GM12874 (cell line): ENCODE data around the gene ATP6V1C2.

Experiments used
- TF ChIP-seq, protein P1 (sequence below): IDR thresholded peaks from 2 replicates; pipeline ENCODE4 v1.5.1; 2011; ENCODE audit warnings: low read depth, mild to moderate bottlenecking, control low read depth, low read length, moderate library complexity; ENCODE audit not compliant: insufficient read depth

Gene ATP6V1C2

DNA sequence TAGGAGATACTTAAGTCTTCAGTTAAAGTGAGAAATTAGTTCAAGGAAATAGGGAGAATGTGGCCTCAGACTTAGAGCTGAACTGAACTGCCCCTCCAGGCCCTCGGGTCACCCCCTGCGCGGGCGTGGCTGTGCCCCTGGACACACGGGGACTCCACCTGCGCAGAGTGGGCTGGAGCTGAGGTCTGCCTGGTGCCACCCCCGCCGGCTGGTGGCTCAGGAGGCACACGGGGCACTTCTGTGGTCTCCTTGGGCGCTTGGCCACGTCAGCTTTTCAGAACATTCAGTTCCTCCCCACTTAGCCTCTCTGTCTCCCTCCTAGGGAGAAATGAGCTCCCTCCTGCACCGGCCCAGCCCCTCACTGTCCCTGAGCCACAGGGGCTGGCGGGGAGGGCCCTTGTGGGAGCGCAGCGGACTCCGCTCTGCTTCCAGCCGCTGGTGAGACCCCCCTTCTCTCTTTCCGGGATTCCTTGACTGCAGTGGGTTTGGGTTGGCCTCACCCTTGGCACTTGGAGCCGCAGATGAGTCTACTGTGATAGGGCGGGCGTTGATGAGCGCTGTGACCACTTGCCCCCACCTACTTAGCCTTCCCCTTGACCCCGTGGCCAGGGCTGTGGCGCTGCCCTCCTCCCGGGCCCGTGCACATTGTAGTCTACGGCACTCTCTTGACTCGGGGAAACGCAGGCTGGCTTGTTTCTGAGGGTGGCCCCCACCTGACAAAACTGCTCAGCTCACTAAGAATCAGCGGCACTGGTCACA, 109.4 kb downstream of the ATP6V1C2 start:
- TF ChIP-seq, protein P1, sequence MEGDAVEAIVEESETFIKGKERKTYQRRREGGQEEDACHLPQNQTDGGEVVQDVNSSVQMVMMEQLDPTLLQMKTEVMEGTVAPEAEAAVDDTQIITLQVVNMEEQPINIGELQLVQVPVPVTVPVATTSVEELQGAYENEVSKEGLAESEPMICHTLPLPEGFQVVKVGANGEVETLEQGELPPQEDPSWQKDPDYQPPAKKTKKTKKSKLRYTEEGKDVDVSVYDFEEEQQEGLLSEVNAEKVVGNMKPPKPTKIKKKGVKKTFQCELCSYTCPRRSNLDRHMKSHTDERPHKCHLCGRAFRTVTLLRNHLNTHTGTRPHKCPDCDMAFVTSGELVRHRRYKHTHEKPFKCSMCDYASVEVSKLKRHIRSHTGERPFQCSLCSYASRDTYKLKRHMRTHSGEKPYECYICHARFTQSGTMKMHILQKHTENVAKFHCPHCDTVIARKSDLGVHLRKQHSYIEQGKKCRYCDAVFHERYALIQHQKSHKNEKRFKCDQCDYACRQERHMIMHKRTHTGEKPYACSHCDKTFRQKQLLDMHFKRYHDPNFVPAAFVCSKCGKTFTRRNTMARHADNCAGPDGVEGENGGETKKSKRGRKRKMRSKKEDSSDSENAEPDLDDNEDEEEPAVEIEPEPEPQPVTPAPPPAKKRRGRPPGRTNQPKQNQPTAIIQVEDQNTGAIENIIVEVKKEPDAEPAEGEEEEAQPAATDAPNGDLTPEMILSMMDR = no peak

DNA sequence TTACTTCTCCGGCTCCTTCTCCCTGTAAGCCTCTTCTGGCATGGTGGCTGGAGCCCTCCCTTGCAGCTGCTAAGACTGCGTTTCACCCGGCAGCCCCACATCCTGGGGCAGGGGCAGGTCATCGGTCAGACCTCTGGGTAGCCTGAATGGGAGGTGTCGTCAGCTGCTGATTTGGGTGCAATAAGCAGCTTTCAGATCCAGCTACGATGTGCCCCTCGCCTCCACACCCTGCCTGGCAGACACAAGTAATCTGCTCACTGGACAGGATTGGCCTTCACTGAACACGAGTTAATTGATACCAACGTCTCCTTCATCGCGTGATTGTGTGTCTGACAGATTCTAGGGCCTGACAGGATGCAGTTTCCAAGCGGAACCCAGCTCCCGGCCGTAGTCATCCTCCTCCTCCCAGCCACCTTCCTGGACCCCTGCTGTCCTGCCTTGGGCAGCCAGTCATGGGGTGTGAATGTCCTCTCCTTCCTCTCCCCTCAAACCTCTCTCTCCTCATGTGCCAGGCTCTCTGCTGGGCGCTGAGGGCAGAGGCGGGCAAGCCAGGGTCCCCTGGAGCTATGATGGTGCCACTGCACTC, 110.1 kb downstream of the ATP6V1C2 start:
- TF ChIP-seq, protein P1 = no peak

- TF ChIP-seq, protein P1 = peak; percentile 97
Observed at GRCh38 chr2:10832203-10832936, 110.9 kb downstream of the ATP6V1C2 start.

DNA sequence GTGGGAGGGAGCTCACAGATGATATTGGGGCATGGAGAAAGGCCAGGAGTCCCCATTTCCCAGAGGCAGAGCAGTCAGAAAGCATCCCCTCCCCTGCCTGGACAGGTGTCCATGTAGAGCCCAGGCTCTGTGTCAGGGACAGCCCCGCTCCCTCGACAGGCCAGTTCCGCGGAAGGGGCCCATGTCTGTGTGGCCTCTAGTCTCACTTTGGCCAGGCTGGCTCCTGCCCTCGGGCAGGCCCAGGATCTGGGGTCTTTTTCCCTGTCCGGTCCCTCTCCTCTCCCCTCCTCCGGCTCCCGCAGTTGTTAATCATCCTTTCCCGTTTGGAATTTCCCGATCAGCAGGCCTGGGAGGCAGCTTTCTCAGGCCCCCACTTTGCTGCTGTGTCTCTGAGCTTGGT, 111.6 kb downstream of the ATP6V1C2 start:
- TF ChIP-seq, protein P1 = no peak

DNA sequence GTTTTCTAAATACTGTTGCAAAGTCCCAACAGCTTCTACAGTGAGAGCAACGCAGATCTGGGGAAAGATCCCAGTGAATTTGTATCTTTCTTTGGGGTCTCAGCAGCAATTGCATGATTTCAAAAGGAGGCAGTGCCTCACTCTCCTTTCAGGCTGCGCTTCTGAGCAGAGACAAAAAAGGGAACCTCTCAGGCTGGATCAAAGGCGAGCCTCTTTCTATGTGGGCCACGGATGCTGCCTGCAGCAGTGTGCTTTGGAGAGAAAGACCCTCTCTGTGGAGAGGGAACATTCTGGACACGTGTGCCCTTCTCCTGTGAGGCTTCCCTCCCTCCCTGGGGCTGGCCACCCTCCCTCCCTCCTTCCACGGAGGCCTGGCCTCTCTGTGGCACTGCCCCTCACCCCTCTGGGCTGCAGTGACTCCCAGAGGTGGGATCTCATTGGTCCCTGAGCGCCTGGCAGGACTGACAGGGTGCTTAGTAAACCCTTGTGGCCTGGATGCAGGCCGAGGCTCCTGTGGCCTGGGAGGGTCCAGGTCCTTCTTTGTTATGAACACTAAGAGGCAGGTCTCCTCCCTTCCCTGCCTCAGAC, 112.7 kb downstream of the ATP6V1C2 start:
- TF ChIP-seq, protein P1 = no peak
